ENCODE data around the gene TMEM247.
"Not testable (repeated sequence)": the region's sequence is repeated elsewhere in the genome, so short reads cannot be mapped to it uniquely, and the experiment has no call there.

Gene TMEM247

DNA sequence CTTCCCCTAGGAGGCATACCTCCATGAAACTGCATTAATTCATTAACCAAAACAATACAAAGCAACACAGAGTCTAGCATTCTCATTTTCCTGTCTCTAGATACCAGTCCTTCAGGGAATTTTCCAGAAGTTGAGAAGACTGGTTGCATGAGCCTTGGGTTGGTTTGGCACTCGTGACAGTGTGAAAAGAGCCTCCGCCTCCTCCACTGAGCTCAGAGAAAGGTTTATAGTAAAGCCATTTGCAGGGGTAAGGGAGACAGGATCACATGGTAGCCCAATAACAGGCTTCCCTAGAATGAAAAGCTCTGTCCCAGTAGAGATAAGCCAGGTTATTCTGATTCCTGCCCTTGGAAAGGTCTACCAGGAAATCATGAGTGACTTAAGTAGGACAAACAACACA lies 9.7 kb upstream of the TMEM247 start:
- no peak overlapping the region for H3K4me3 ChIP-seq (ENCODE audit: low read length)
- no peak for TF ChIP-seq ZNF274 (IDR thresholded peaks at IDR 0.05; ENCODE audit: low read depth, low read length)

DNA sequence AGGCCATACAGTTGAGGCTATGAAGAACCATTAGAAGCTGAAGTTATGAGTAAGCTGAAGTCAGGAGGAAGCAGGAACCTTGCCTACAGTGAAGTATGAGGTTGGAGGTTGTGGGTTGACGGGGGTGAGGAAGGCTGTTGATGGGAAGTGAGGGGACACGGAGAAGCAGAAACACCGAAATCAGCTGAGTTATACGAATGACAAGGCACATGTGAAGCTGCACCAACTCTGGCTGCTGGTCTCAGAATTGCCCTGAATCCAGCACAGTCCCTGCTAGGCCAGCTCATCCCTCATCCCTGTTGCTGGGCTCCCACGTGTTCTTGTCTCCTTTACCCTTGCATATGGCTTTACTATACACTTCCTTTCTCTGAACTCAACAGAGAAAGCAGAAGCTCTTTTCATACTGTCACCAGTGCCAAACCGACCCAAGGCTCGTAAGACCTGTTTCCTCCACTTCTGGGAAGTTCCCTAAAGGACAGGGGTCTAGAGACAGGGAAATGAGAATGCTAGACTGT lies 9.2 kb upstream of the TMEM247 start:
- no peak for TF ChIP-seq ZNF274 (IDR thresholded peaks at IDR 0.05; ENCODE audit: low read depth, low read length)
- no peak overlapping the region for H3K4me3 ChIP-seq (ENCODE audit: low read length)

DNA sequence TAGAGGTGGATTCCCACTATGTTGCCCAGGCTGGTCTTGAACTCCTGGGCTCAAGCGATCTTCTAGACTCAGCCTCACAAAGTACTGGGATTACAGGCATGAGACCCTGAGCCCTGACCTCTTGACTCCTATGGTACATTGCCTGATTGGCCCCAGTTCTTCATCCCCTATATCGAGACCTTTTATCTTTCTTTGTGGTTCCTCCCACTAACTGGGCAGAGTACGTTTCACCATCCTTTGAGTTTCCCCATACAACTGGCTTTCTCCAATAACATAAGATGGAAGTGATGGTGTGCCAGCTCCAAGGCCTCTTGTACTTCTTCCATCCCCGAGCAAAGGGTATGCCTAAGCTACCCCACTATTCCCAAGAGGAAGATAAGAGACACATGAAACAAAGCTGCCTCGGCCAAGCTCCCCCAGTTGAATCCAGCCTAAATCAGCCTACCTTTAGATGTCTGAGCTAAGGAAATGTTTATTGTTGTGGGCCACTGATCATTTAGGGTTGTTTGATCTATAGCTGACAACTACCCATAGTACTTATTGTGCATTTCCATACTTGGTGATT lies 8.3 kb upstream of the TMEM247 start:
- TF ChIP-seq ZNF274 (IDR thresholded peaks at IDR 0.05; ENCODE audit: low read depth, low read length) = no peak
- no peak overlapping the region for H3K4me3 ChIP-seq (ENCODE audit: low read length)

GRCh38 chr2:46471697-46472096 lies 7.7 kb upstream of the TMEM247 start:
- TF ChIP-seq ZNF274 (IDR thresholded peaks at IDR 0.05; ENCODE audit: low read depth, low read length) = no peak
- H3K4me3 ChIP-seq (ENCODE audit: low read length) = no peak overlapping the region

- not testable (repeated sequence) for H3K4me3 ChIP-seq (ENCODE audit: low read length)
Measured at GRCh38 chr2:46472165-46472564, 7.2 kb upstream of the TMEM247 start.

- H3K4me3 ChIP-seq (ENCODE audit: low read length) = not testable (repeated sequence)
Measured at GRCh38 chr2:46477462-46477861, 1.9 kb upstream of the TMEM247 start.

DNA sequence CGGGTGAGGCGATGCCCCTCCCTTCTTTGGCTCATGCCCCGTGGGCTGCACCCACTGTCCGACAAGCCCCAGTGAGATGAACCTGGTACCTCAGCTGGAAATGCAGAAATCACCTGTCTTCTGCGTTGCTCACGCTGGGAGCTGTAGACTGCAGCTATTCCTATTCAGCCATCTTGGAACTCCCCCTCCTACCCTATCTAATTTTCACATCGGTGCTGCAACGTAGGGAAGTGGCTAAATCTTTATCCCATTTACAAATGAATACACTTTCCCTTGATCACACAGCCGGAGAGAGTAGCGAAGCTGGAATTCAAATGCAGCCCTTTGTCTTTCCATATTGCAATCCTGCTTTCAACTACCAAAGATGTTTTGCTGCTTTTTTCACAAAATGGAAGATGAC lies 1.4 kb upstream of the TMEM247 start:
- H3K4me3 ChIP-seq (ENCODE audit: low read length) = no peak overlapping the region
- TF ChIP-seq ZNF274 (IDR thresholded peaks at IDR 0.05; ENCODE audit: low read depth, low read length) = no peak

DNA sequence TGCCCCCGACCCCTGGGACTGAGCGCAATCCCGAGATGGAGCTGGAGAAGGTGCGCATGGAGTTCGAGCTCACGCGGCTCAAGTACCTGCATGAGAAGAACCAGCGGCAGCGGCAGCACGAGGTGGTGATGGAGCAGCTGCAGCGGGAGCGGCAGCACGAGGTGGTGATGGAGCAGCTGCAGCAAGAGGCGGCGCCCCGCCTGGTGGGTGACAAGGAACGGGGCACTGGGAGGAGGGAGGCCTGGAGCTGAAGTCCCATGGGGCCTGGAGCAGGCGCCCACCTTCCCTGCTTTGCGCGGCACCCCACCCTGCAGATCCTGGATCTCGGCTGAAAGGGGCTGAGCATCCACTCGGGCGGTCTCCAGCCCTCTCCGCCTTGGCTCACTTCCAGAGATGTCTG lies 1.2 kb downstream of the TMEM247 start:
- TF ChIP-seq ZNF274 (IDR thresholded peaks at IDR 0.05; ENCODE audit: low read depth, low read length) = no peak
- H3K4me3 ChIP-seq (ENCODE audit: low read length) = no peak overlapping the region

GRCh38 chr2:46481198-46482193 lies 2.1 kb downstream of the TMEM247 start:
- H3K4me3 ChIP-seq (ENCODE audit: low read length) = no peak overlapping the region
- TF ChIP-seq ZNF274 (IDR thresholded peaks at IDR 0.05; ENCODE audit: low read depth, low read length) = no peak

DNA sequence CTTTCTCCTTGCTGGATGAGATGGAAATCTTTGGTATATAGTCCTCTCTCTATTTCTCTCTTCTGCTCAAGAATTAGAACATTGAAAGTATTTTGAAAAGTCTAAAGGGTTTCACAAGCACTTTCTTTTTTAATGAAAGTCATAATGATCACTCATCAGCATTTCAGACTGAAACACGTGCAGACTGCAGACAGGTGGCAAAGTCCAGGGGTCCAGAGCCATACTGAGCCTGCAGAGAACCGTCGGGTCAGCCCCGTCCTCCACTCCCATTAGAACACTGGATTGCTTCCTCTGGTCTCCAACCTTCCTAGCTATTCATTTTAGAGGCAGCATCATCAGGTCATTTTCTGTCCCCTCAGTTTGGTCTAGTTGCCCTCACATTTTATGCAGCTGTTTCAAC lies 3.1 kb downstream of the TMEM247 start:
- no peak overlapping the region for H3K4me3 ChIP-seq (ENCODE audit: low read length)
- TF ChIP-seq ZNF274 (IDR thresholded peaks at IDR 0.05; ENCODE audit: low read depth, low read length) = no peak

DNA sequence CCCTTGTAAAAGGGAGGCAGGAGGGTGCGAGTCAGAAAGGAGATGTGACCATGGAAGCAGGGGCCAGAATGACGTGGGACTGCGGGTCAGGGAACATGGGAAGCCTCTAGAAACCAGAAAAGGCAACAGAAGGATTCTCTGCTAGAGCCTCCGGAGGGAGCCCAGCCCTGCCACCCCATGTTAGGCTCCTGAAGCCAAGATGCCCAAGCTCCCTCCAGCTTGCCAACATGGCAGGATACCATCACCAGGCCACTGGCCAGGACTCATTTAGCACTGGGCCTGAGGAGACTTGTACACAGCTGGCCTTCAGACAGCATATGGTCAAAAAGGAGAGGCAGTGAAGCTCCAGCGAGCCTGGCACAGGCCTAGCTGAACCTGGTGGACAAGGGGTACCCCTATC lies 5.6 kb downstream of the TMEM247 start:
- TF ChIP-seq ZNF274 (IDR thresholded peaks at IDR 0.05; ENCODE audit: low read depth, low read length) = no peak
- H3K4me3 ChIP-seq (ENCODE audit: low read length) = no peak overlapping the region

DNA sequence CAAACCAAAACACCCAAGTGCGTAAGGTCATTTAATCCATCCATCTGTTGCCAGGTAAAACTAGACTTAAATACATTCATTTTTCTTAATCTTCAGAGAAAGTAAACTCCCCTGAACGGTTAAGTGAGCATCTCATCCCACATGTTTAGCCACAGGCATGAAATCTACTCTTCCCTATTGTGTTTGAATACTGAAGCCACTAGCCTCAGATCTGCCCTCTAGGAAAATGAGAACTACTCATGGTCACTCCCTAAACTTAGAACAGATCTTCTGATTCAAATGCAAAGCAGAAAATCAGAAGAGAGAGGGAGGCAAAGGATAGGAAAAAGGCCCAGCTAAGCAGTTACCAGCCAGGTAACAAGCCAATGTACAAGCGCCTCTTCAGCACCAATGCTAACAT lies 7.1 kb downstream of the TMEM247 start:
- no peak for TF ChIP-seq ZNF274 (IDR thresholded peaks at IDR 0.05; ENCODE audit: low read depth, low read length)
- H3K4me3 ChIP-seq (ENCODE audit: low read length) = no peak overlapping the region

GRCh38 chr2:46487667-46488335 lies 8.4 kb downstream of the TMEM247 start:
- no peak overlapping the region for H3K4me3 ChIP-seq (ENCODE audit: low read length)
- TF ChIP-seq ZNF274 (IDR thresholded peaks at IDR 0.05; ENCODE audit: low read depth, low read length) = no peak

DNA sequence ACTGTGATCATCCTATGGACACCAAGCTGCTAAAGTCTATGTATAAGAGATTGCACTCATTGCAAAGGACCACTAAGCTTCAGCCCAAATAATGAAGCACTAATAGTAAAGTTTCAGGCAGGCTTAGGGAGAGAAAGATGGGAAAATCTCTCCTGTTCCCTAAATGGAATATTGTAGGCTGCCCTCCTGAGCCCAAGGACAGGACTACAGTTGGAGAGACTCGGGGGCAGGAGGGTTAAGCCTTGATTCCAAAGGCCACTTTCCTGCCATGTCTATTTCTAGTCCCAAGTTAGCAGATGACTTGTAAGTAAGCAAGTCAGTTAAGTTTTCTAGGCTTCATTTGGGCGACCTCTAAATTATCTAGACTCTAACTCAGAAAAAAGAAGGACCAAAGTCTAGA lies 9.0 kb downstream of the TMEM247 start:
- H3K4me3 ChIP-seq (ENCODE audit: low read length) = no peak overlapping the region
- TF ChIP-seq ZNF274 (IDR thresholded peaks at IDR 0.05; ENCODE audit: low read depth, low read length) = no peak
